ELR (cell line): ENCODE measurements around the gene SCN7A.
"Not testable (repeated sequence)": the region's sequence is repeated elsewhere in the genome, so short reads cannot be mapped to it uniquely, and the experiment has no call there.

ENCODE experiments used
- DNase-seq: peaks from one replicate; pipeline ENCODE4 v3.0.0-alpha.2; 2015; ENCODE audit warnings: low read depth

Gene SCN7A

GRCh38 chr2:166494140-166494624 is at the start of gene SCN7A:
Gene SCN7A (minus strand): TSS chr2:166494249. CDS start chr2:166477696, 16,553 bp downstream.
- DNase-seq = peak; percentile 26

- DNase-seq = peak; percentile 71
Observed at GRCh38 chr2:166539340-166540162, 45.5 kb upstream of the SCN7A start.

GRCh38 chr2:166536111-166536510 is 42.1 kb upstream of the SCN7A start:
- DNase-seq = no peak

GRCh38 chr2:166521155-166521554 is 27.1 kb upstream of the SCN7A start:
- DNase-seq = no peak

- DNase-seq = no peak
Observed at GRCh38 chr2:166520604-166521003, 26.6 kb upstream of the SCN7A start.

GRCh38 chr2:166519391-166519962 is 25.4 kb upstream of the SCN7A start:
- DNase-seq = no peak

GRCh38 chr2:166518634-166519390 is 24.8 kb upstream of the SCN7A start:
- DNase-seq = peak; percentile 15

GRCh38 chr2:166517533-166518061 is 23.5 kb upstream of the SCN7A start:
- DNase-seq = no peak

GRCh38 chr2:166516712-166517303 is 22.8 kb upstream of the SCN7A start:
- peak; percentile 52 for DNase-seq

- DNase-seq = no peak
Observed at GRCh38 chr2:166513952-166514351, 19.9 kb upstream of the SCN7A start.

- DNase-seq = no peak
Observed at GRCh38 chr2:166499281-166499680, 5.2 kb upstream of the SCN7A start.

- DNase-seq = no peak
Observed at GRCh38 chr2:166491461-166491860, 2.6 kb downstream of the SCN7A start.

GRCh38 chr2:166487171-166487570 is 6.9 kb downstream of the SCN7A start:
- DNase-seq = no peak

- DNase-seq = no peak
Observed at GRCh38 chr2:166485558-166486178, 8.4 kb downstream of the SCN7A start.

- DNase-seq = no peak
Observed at GRCh38 chr2:166472332-166472731, 21.7 kb downstream of the SCN7A start.

GRCh38 chr2:166468124-166469024 is 25.7 kb downstream of the SCN7A start:
- no peak for DNase-seq

GRCh38 chr2:166464187-166464586 is 29.9 kb downstream of the SCN7A start:
- peak; percentile 7 for DNase-seq

- no peak for DNase-seq
Observed at GRCh38 chr2:166463640-166464039, 30.4 kb downstream of the SCN7A start.

- peak; percentile 4 for DNase-seq
Observed at GRCh38 chr2:166458674-166459073, 35.4 kb downstream of the SCN7A start.

- not testable (repeated sequence) for DNase-seq
Observed at GRCh38 chr2:166455823-166456222, 38.2 kb downstream of the SCN7A start.
